GM19328 (cell line): ENCODE results near the gene DUOXA1.
A peak's percentile ranks its signal among the peaks of the same experiment; 100 is the strongest.

ENCODE experiments used
- ATAC-seq: cut with Tn5 transposase; IDR thresholded peaks from one replicate; pipeline ENCODE4 v1.9.1; 2021; ENCODE audit warnings: mild to moderate bottlenecking, moderate library complexity; ENCODE audit not compliant: unreplicated experiment

The DUOXA1 gene, protein sequence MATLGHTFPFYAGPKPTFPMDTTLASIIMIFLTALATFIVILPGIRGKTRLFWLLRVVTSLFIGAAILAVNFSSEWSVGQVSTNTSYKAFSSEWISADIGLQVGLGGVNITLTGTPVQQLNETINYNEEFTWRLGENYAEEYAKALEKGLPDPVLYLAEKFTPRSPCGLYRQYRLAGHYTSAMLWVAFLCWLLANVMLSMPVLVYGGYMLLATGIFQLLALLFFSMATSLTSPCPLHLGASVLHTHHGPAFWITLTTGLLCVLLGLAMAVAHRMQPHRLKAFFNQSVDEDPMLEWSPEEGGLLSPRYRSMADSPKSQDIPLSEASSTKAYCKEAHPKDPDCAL

DNA sequence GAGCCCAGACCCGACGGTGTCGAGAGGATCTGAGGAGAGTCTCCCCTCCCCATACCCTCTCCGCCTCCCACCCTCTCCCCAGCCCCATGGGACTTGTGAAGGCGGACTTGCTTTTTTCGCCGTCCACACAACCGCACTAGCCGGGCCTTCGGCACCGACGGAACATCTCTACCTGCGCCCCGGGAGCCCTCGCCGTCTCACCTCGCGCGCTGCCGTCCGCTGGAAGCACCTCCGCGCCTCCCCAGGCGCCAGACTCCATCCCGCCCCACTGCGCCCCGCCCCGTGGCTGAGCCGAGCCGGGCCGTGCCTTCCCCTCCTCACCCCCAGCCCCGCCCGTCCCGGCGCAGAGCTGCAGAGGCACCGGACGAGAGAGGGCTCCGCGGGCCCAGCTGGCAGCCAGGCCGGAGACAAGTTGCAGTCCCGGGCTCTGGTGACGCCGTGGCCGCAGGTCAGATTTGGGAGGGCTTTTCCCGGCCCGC lies at the start of gene DUOXA1, which contains the start of gene DUOX1:
Gene DUOXA1 (minus strand): TSS at position 229 of the 479 bp plus-strand sequence. CDS start 6,865 bp downstream, outside the sequence.
Gene DUOX1 (plus strand): TSS at position 344 of the 479 bp plus-strand sequence. CDS start 1,973 bp downstream, outside the sequence.
- ATAC-seq, result no peak

DNA sequence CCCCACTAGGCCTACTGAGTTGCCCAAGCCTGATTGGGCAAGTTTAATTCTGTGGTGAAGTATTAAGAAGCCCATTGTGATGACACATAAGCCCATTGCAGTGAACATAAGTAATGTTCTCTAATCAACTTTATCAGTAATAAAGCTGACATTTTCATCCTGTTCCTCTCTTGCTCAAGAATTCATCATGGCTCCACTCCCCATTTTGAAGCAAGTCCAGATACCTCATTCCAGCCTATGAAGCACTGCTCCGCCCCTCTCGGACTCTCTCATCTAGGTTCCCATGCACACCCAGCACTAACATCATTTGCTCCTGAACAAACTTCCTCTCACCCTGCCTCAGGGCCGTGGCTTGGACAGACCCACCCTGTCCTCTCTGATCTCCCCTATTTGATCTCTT lies 47.6 kb upstream of the DUOXA1 start:
- ATAC-seq, result no peak

GRCh38 chr15:45174577-45174976 lies 44.9 kb upstream of the DUOXA1 start:
- no peak for ATAC-seq

DNA sequence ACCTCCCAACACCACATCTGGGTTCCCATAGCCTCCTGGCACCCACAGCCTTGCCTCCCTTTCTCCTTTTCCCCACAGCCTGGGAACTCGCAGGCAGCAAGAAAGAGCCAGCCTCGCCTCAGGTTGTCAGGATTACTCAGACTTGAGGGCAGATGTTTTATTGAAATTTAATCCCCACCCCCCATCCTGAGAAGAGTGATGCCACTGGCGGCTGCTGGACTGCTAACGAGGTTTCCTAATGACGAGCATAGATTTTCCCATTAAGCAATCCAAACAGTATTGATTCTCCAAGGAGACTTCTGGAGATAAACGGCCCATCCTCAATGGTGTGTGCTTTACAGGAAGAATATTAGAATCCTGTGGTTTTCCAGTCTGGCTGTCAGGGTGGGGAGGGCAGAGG lies 44.4 kb upstream of the DUOXA1 start:
- no peak for ATAC-seq

- ATAC-seq, result no peak
Measured at GRCh38 chr15:45171912-45172311, 42.2 kb upstream of the DUOXA1 start.

GRCh38 chr15:45169608-45170480 lies 40.2 kb upstream of the DUOXA1 start:
- ATAC-seq, result no peak

- no peak for ATAC-seq
Measured at GRCh38 chr15:45168751-45169551, 39.3 kb upstream of the DUOXA1 start.

GRCh38 chr15:45168286-45168685 lies 38.6 kb upstream of the DUOXA1 start:
- ATAC-seq, result no peak

DNA sequence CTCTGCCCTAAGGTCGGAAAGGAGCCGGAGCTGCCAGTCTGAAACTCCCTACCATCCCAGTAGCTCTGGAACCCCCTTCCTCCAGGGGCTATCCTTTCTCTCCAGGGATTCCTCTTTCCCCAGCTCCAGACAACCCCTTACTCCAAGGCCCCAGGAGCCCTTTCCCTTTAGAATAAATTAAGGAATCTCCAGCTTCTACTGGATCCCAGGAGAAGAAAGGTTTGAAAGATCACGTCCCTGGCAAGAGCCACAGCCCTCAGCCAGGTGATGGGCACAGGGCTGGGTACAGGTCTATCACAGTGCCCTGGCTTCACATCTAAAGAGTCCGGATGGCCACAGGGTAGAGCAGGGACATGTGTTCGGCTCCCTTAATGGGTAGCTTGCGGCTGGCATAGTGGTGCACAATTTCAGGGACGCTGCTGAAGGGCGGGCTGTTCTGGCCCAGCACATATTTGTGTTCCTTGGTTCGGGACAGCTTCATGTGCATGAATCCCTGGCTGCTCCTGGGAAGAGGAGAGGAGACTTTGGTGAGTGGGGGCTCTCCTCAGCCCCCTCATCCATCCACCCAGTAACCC lies 38.0 kb upstream of the DUOXA1 start:
- no peak for ATAC-seq

DNA sequence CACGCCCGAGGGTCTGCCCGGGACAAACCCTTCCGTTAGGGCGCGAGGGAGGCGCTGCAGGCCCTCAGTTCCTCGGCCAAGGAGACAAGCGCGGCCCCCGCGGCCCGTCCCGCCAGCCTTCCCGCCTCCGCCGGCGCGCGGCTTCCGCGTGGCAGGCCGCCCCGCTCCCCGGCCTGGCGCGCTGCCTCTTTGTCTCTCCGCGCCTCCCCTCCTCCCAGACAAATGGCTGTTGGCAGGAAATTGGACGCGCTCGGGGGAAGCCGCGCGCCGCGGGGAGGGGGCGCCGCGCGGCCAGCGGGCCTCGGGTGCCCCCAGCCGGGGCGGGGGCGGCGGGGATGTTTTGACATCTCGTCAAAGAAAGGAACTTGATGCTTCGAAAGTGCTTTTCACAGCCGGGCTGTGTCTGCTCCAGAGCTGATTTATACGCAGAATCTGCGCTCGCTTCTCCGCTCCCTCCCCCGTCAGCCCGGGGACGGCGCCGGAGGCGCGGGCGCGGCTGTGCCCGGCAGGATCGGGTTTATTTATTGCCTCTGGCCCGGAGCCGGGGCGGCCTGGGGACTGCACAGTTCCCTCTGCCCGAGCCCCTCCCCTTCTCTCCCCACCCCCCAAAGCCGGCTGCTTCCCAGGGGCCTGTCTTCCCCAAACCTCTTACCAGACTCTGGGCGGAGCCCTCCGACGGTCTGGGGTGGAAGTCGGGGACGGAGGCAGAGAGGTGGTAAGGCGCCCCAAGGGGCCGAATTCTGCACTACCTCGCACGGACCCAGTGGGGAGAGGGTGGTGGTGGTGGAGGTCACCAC lies 37.4 kb upstream of the DUOXA1 start:
- ATAC-seq, result peak; percentile 92

DNA sequence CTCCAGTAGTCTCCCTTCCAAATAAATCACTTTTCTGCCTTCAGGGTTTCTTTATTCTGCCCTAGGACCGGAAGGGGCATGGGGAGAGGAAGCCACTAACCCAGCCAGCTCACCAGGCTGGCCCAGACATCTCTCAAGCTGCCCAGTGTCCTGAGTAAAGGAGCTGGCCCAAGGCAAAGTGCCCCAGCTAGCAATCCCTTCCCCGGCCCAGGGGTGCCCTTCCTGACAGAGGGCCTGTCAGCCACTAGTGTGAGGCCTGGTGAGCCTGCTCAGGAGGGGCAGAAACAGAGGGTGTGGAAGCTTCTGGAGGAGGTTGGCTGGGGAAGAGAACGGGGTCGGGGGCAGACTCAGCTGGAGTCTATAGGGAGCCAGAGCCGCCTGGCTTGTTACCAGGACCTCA lies 35.9 kb upstream of the DUOXA1 start:
- ATAC-seq, result no peak

DNA sequence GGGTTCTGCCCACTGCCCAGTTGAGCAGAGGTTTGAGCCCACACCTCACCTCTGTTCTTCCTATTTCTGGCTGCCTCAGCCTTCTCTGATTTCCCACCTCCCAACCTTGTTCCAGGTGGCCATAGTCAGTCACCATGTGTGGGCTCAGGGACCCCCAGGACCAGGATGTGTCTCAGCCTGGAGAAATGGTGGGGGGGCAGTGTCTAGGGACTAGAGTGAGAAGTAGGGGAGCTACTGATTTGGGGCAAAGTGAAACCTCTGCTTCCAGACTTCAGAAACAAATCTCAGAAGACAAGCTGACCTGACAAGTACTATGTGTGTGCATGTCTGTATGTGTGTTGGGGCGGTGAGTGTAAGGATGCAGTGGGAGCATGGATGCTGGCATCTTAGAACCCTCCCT lies 35.2 kb upstream of the DUOXA1 start:
- ATAC-seq, result no peak

DNA sequence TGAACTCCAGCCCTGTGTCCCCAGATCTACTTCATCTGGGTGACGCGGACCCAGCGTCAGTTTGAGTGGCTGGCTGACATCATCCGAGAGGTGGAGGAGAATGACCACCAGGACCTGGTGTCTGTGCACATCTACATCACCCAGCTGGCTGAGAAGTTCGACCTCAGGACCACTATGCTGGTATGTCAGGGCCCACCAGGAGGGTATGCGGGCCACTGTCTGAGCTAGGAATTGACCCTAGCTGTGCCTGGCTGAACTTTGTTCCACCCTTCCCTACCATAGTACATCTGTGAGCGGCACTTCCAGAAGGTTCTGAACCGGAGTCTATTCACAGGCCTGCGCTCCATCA lies 33.8 kb upstream of the DUOXA1 start:
- ATAC-seq, result no peak

- ATAC-seq, result no peak
Measured at GRCh38 chr15:45162771-45163507, 33.3 kb upstream of the DUOXA1 start.

DNA sequence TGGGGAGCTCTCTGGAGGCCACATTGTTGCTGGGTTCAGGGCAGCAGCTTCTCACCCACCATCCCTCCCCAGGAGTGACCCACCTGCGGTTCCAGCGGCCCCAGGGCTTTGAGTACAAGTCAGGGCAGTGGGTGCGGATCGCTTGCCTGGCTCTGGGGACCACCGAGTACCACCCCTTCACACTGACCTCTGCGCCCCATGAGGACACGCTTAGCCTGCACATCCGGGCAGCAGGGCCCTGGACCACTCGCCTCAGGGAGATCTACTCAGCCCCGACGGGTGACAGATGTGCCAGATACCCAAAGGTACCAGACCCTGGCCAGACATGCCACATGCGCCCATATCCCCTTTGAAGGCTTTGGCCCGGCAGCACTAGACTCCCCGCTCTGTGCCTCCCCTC lies 32.0 kb upstream of the DUOXA1 start:
- no peak for ATAC-seq

DNA sequence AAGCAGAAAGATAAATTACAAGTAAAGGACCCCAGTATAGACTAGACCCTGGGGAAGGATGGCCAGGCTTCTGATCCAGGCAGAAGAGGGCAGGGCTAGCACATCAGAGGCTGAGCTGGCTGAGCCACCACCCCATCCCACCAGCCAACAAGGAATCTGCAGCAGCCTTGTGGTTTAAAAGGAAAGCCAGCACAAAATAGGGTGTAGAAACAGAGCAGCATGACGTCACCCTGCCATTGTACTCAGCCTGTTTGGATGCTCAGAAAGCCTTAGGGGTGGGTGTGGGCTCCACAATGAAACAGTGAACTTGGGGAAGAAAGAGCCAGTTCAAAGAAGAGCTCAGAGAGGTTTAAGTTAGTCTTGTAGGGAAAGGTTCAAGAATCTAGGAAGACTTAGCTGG lies 28.3 kb upstream of the DUOXA1 start:
- ATAC-seq, result no peak

GRCh38 chr15:45156744-45157455 lies 27.2 kb upstream of the DUOXA1 start:
- ATAC-seq, result no peak

DNA sequence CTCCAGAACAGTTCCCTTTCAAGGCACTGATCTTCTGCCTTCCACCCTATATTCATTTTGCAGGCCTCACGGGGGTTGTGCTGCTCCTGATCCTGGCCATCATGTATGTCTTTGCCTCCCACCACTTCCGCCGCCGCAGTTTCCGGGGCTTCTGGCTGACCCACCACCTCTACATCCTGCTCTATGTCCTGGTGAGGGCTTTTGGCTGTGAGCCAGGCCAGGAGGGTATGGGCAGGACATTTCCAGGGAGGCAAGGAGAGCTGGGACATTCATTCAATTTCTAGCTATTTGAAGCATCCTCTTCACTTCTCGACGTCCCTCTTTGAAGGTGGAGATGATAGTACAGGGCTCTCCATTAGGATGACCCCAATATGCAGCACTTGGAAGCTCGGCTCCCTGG lies 26.1 kb upstream of the DUOXA1 start:
- ATAC-seq, result no peak
